H1 (cell line): Measurements from ENCODE around the gene ADAMTSL2. TPM values are rescaled to one million over a fixed set of nuclear protein-coding genes. Genes with fewer than 3 reads are reported as not detected.

Source experiments
- CTCF ChIA-PET: fragments of 300-600 bp; sonication (Branson Sonifier 250); formaldehyde crosslinking; loops from one replicate; lab custom pipeline; 2021; ENCODE audit not compliant: partially characterized antibody; lab: Charles Lee
- POLR2A ChIA-PET: fragments of 300-600 bp; sonication (Branson Sonifier 250); formaldehyde crosslinking; loops from one replicate; lab custom pipeline; 2021; ENCODE audit warnings: inconsistent platforms; ENCODE audit not compliant: partially characterized antibody; lab: Charles Lee
- DNase-seq, 2 experiments: peaks; one replicate each; pipeline versions ENCODE4 v3.0.0 to v3.0.0-alpha.2; 2010 to 2022; ENCODE audit warnings: low spot score in 2 of 2, low read depth in 1 of 2, mixed read lengths in 1 of 2
- FAIRE-seq: peaks from 2 replicates; lab custom pipeline; 2011; peaks lifted over from hg19 to GRCh38; lab: Jason Lieb, UNC
- H2AFZ ChIP-seq: 2 replicates; pipeline ENCODE4 v1.8.1; 2012; ENCODE audit warnings: low read length, inconsistent platforms
- H2AK5ac ChIP-seq: 2 replicates; pipeline ENCODE4 v1.6.1; 2013; ENCODE audit warnings: low read depth, low read length
- H2BK120ac ChIP-seq: replicated peaks from 2 replicates; pipeline ENCODE3; 2013; ENCODE audit warnings: low read depth, low read length, inconsistent platforms
- H2BK12ac ChIP-seq: 2 replicates; pipeline ENCODE4 v1.6.1; 2013; ENCODE audit warnings: low read depth, low read length
- H2BK15ac ChIP-seq: 2 replicates; pipeline ENCODE4 v1.6.1; 2013; ENCODE audit warnings: low read length
- H2BK20ac ChIP-seq: 2 replicates; pipeline ENCODE4 v1.6.1; 2013; ENCODE audit warnings: low read length
- H2BK5ac ChIP-seq: 2 replicates; pipeline ENCODE4 v1.6.1; 2013; ENCODE audit warnings: low read depth, low read length
- H3K14ac ChIP-seq: 2 replicates; pipeline ENCODE4 v1.6.1; 2013; ENCODE audit warnings: inconsistent platforms; ENCODE audit not compliant: insufficient read length
- H3K18ac ChIP-seq: 2 replicates; pipeline ENCODE4 v1.6.1; 2013; ENCODE audit warnings: low read length; ENCODE audit errors: extremely low read depth
- H3K23ac ChIP-seq: 2 replicates; pipeline ENCODE4 v1.6.1; 2013; ENCODE audit warnings: inconsistent platforms; ENCODE audit not compliant: insufficient read length
- H3K23me2 ChIP-seq: 2 replicates; pipeline ENCODE4 v1.6.1; 2013; ENCODE audit warnings: low read depth, low read length
- H3K27ac ChIP-seq: 2 replicates; pipeline ENCODE4 v1.6.1; 2011; ENCODE audit warnings: low read depth, low read length, inconsistent platforms
- H3K27me3 ChIP-seq, 4 experiments: replicated peaks in 1 of 4; 1 replicate in 1 of 4; 2 replicates in 3 of 4; pipeline versions ENCODE4 v1.6.1 to v1.8.1; 2011 to 2013; ENCODE audit warnings: low read length in 3 of 4, mild to moderate bottlenecking in 3 of 4, inconsistent platforms in 2 of 4, mixed read lengths in 2 of 4, moderate library complexity in 1 of 4; ENCODE audit not compliant: control insufficient read depth in 3 of 4, insufficient read depth in 3 of 4; ENCODE audit errors: extremely low read depth in 1 of 4
- H3K36me3 ChIP-seq, 4 experiments: 2 replicates each; pipeline versions ENCODE4 v1.6.1 to v1.8.1; 2011 to 2013; ENCODE audit warnings: mild to moderate bottlenecking in 4 of 4, low read length in 3 of 4, moderate library complexity in 2 of 4, control low read depth in 1 of 4, inconsistent platforms in 1 of 4; ENCODE audit not compliant: insufficient read depth in 4 of 4, control insufficient read depth in 2 of 4
- H3K4ac ChIP-seq: replicated peaks from 2 replicates; pipeline ENCODE3; 2013; ENCODE audit warnings: low read length, low read depth, mixed read lengths, inconsistent platforms; ENCODE audit not compliant: insufficient read length
- H3K4me1 ChIP-seq, 4 experiments: replicated peaks in 1 of 4; 1 replicate in 1 of 4; 2 replicates in 3 of 4; pipeline versions ENCODE4 v1.6.1 to v1.8.1; 2011 to 2013; ENCODE audit warnings: low read length in 3 of 4, inconsistent platforms in 2 of 4, mixed read lengths in 1 of 4; ENCODE audit not compliant: insufficient read depth in 4 of 4, control insufficient read depth in 3 of 4
- H3K4me2 ChIP-seq, 2 experiments: 2 replicates each; pipeline versions ENCODE4 v1.6.1 to v1.8.1; 2011 to 2013; ENCODE audit warnings: low read depth in 2 of 2, low read length in 2 of 2, control low read depth in 1 of 2, inconsistent platforms in 1 of 2, mild to moderate bottlenecking in 1 of 2; ENCODE audit not compliant: insufficient read depth in 1 of 2
- H3K4me3 ChIP-seq, 4 experiments: fragments of 200-600, 300-600 bp in 1 of 4; sonication (generic), shearing (Covaris generic), sonication (Bioruptor Twin) in 1 of 4; 2 replicates each; pipeline versions ENCODE4 v1.5.1 to v1.8.1; 2011 to 2016; ENCODE audit warnings: low read length in 4 of 4, low read depth in 3 of 4, control low read depth in 2 of 4, inconsistent platforms in 2 of 4, mild to moderate bottlenecking in 2 of 4, mixed read lengths in 1 of 4, moderate library complexity in 1 of 4; ENCODE audit not compliant: insufficient read depth in 2 of 4; ENCODE audit errors: extremely low read depth in 1 of 4
- H3K56ac ChIP-seq: replicated peaks from 2 replicates; pipeline ENCODE3; 2013; ENCODE audit warnings: low read depth, mild to moderate bottlenecking, mixed read lengths, low read length, inconsistent platforms; ENCODE audit not compliant: insufficient read length
- H3K79me1 ChIP-seq: 2 replicates; pipeline ENCODE4 v1.6.1; 2013; ENCODE audit warnings: low read depth, low read length, control low read depth
- H3K79me2 ChIP-seq, 2 experiments: 2 replicates each; pipeline versions ENCODE4 v1.6.1 to v1.8.1; 2012 to 2013; ENCODE audit warnings: low read length in 2 of 2, mild to moderate bottlenecking in 2 of 2, inconsistent platforms in 1 of 2; ENCODE audit not compliant: insufficient read depth in 2 of 2, control insufficient read depth in 1 of 2
- H3K9ac ChIP-seq, 4 experiments: replicated peaks in 1 of 4; 1 replicate in 1 of 4; 2 replicates in 3 of 4; pipeline versions ENCODE4 v1.6.1 to v1.8.1; 2011 to 2013; ENCODE audit warnings: low read depth in 3 of 4, low read length in 3 of 4, control low read depth in 2 of 4, mild to moderate bottlenecking in 2 of 4, moderate library complexity in 2 of 4, inconsistent platforms in 1 of 4; ENCODE audit errors: extremely low read depth in 1 of 4
- H3K9me3 ChIP-seq, 2 experiments: 2 replicates each; pipeline versions ENCODE4 v1.6.1 to v1.8.1; 2012 to 2013; ENCODE audit warnings: mild to moderate bottlenecking in 2 of 2, moderate library complexity in 2 of 2, control low read depth in 1 of 2, inconsistent platforms in 1 of 2, low read depth in 1 of 2, low read length in 1 of 2, mixed read lengths in 1 of 2; ENCODE audit not compliant: insufficient read depth in 2 of 2
- H4K20me1 ChIP-seq, 2 experiments: replicated peaks in 1 of 2; 2 replicates each; pipeline versions ENCODE3 to v1.8.1; 2011 to 2013; ENCODE audit warnings: inconsistent platforms in 2 of 2, low read length in 2 of 2, mild to moderate bottlenecking in 1 of 2; ENCODE audit not compliant: insufficient read depth in 2 of 2, control insufficient read depth in 1 of 2
- H4K5ac ChIP-seq: 2 replicates; pipeline ENCODE4 v1.6.1; 2013; ENCODE audit warnings: low read length, low read depth, mixed read lengths, inconsistent platforms; ENCODE audit not compliant: insufficient read length
- H4K8ac ChIP-seq: 2 replicates; pipeline ENCODE4 v1.8.0; 2013; ENCODE audit warnings: mild to moderate bottlenecking, moderate library complexity, low read length, inconsistent platforms; ENCODE audit not compliant: insufficient read depth; ENCODE audit errors: extremely low read depth
- H4K91ac ChIP-seq: replicated peaks from 2 replicates; pipeline ENCODE3; 2013; ENCODE audit warnings: low read length, mixed read lengths, inconsistent platforms; ENCODE audit not compliant: insufficient read length
- BRCA1 ChIP-seq: IDR thresholded peaks from 2 replicates; pipeline ENCODE4 v1.6.1; 2012; ENCODE audit warnings: low read depth, low read length, improper control_type of control experiment
- CREB1 ChIP-seq: IDR thresholded peaks from 2 replicates; pipeline ENCODE4 v1.6.1; 2012; ENCODE audit warnings: inconsistent platforms
- EP300 ChIP-seq, 2 experiments: IDR thresholded peaks; 1 replicate in 1 of 2; 2 replicates in 1 of 2; pipeline ENCODE4 v1.6.1; 2011 to 2012; ENCODE audit warnings: low read depth in 2 of 2, low read length in 2 of 2, mild to moderate bottlenecking in 2 of 2, borderline replicate concordance in 1 of 2, inconsistent platforms in 1 of 2, moderate library complexity in 1 of 2
- HDAC6 ChIP-seq: IDR thresholded peaks from one replicate; pipeline ENCODE4 v1.7.1; 2012; ENCODE audit warnings: low read depth, mild to moderate bottlenecking, inconsistent platforms, low read length, moderate library complexity
- KDM1A ChIP-seq: fragments of 200-600, 300-600 bp; sonication (generic); IDR thresholded peaks from 2 replicates; pipeline ENCODE4 v1.7.1; 2016; ENCODE audit warnings: mild to moderate bottlenecking, low read length, borderline replicate concordance
- PHF8 ChIP-seq: fragments of 200-600 bp; sonication (generic); conservative IDR thresholded peaks from 2 replicates; pipeline ENCODE4 v1.7.1; 2012; ENCODE audit warnings: low read depth, mild to moderate bottlenecking, inconsistent platforms, low read length, moderate library complexity
- RFX5 ChIP-seq: IDR thresholded peaks from 2 replicates; pipeline ENCODE4 v1.6.1; 2011; ENCODE audit warnings: low read depth, low read length, improper control_type of control experiment, borderline replicate concordance
- RNF2 ChIP-seq: fragments of 200-900, 300-1000 bp; sonication (generic); IDR thresholded peaks from 2 replicates; pipeline ENCODE4 v1.7.1; 2016; ENCODE audit warnings: borderline replicate concordance, low read depth, mild to moderate bottlenecking, antibody characterized with exemption, low read length; ENCODE audit not compliant: poor library complexity, severe bottlenecking; ENCODE audit errors: missing control alignments
- SIN3A ChIP-seq, 2 experiments: IDR thresholded peaks in 1 of 2; conservative IDR thresholded peaks in 1 of 2; 2 replicates each; pipeline ENCODE4 v1.6.1; 2011 to 2012; ENCODE audit warnings: low read length in 2 of 2, improper control_type of control experiment in 1 of 2, low read depth in 1 of 2, mild to moderate bottlenecking in 1 of 2
- SIX5 ChIP-seq: IDR thresholded peaks from 2 replicates; pipeline ENCODE4 v1.6.1; 2011; ENCODE audit warnings: mild to moderate bottlenecking, low read depth, low read length
- SP2 ChIP-seq: IDR thresholded peaks from 2 replicates; pipeline ENCODE4 v1.6.1; 2012; ENCODE audit warnings: mild to moderate bottlenecking, low read length, inconsistent platforms
- TAF1 ChIP-seq: IDR thresholded peaks from 2 replicates; pipeline ENCODE4 v1.6.1; 2011; ENCODE audit warnings: mild to moderate bottlenecking, low read depth, low read length
- TAF7 ChIP-seq: optimal IDR thresholded peaks from 2 replicates; pipeline ENCODE3; 2011; ENCODE audit warnings: low read depth, mild to moderate bottlenecking, inconsistent platforms, low read length, moderate library complexity, borderline replicate concordance
- WGBS, 2 experiments: shearing (Covaris generic) in 1 of 2; methylation state at CpG; one replicate each; pipeline versions ENCODE4 v1.1.6 to v1.1.7; 2013 to 2015; ENCODE audit warnings: low lambda C conversion rate in 2 of 2, mixed read lengths in 2 of 2, inconsistent platforms in 1 of 2, low coverage in 1 of 2, missing lambda C conversion rate in 1 of 2; ENCODE audit not compliant: insufficient replicate concordance in 2 of 2, insufficient coverage in 1 of 2, insufficient read length in 1 of 2; ENCODE audit errors: extremely low coverage in 1 of 2, missing lambda C conversion rate in 1 of 2; 5-methylcytosine and 5-hydroxymethylcytosine counted together
- polyA plus RNA-seq, 7 experiments: library from polyadenylated mRNA; depleted of rRNA in 3 of 7; stranded (reverse) in 5 of 7; unstranded in 2 of 7; fragments of >200 nt in 5 of 7; fragments of 200-250 nt in 2 of 7; gene quantifications; 1 replicate in 5 of 7; 2 replicates in 1 of 7; 4 replicates in 1 of 7; pipeline versions ENCODE4 v1.2.1 to v1.2.3, GENCODE V29; 2011 to 2013; ENCODE audit warnings: missing spikeins in 2 of 7, mixed read lengths in 2 of 7
- total RNA-seq: library from RNA; stranded (reverse); fragmentation: NEBNext Ultra II Directional; extraction: Animal tissue kit (Norgen Biotek cat#: 25700); gene quantifications from 2 replicates; pipeline ENCODE4 v1.2.1, GENCODE V29; 2021

ADAMTSL2 gene
- total and polyA plus RNA-seq, 2 of the 8 experiments (the other 6 are each of a cell fraction or from before 2014, with no cell fraction given) = 0.74 to 0.76 TPM

DNA sequence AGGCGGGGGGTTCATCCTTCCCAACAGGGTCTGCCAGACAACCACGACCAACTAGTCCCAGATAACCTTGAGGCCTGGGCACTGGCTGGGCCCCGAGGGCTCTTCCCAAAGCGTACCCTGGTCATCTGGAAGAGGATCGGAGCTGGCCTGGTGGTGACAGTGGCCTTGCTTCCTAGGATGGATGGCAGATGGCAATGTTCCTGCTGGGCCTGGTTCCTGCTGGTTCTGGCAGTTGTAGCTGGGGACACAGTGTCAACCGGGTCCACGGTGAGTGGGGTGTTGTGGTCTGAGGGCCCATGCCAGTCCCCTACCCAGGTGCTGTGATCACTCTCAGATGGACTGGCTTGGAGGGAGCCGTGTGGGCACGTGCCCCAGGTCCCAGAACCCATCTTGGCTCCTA, 2.0 kb downstream of the ADAMTSL2 start:
- Histone ChIP-seq H3K4me3 (no peak overlapping the region), H3K4me2 (no peak overlapping the region), H3K56ac (no peak overlapping the region), H2BK12ac (peak overlapping the region; percentile 92; the same call in 1 of the 2 replicates), H4K8ac (no peak overlapping the region), H2BK5ac (no peak overlapping the region), H3K27me3 (peaks cover 0 to 27% (median 20%) of the 10 kb centered on the region in 4 experiments; a peak in 6 of 7 replicates), H3K4ac (no peak overlapping the region), H3K14ac (no peak overlapping the region), H4K20me1 (no peaks in the 10 kb centered on the region), H2BK120ac (no peak overlapping the region), H3K23ac (no peak overlapping the region), H3K79me2 (no peaks in the 10 kb centered on the region), H4K91ac (no peak overlapping the region), H3K23me2 (peaks cover 2% of the 10 kb centered on the region; the same call in 1 of the 2 replicates), H3K9me3 (no peaks in the 10 kb centered on the region), H2AK5ac (no peak overlapping the region), H3K18ac (no peak overlapping the region), H2BK20ac (0 out of 2 replicates have a peak overlapping the region, but pooled peaks have one; percentile 34), H3K4me1 (peaks cover 0 to 47% (median 23%) of the 10 kb centered on the region in 4 experiments; a peak in 6 of 7 replicates), H3K27ac (no peak overlapping the region), H2AFZ (no peak overlapping the region), H3K36me3 (no peaks in the 10 kb centered on the region), H3K79me1 (no peaks in the 10 kb centered on the region), H4K5ac (no peak overlapping the region), H2BK15ac (peak overlapping the region; percentile 81; the same call in 1 of the 2 replicates), H3K9ac (no peak overlapping the region)
- DNase-seq = no peak
- FAIRE-seq = no peak
- 87% methylated on average over 9 of the region's 9 CpGs; no CpG with 5 or more reads in 1 of the 2 experiments for WGBS, 2 experiments
- ChIA-PET CTCF (interaction anchor here (0.7 to 2.2 kb wide), 4 partner anchors 17 to 190 kb away, joined by 3 to 12 read pairs (median 4); no protein-coding TSS in a partner anchor), POLR2A (interaction anchor here (1.1 to 1.3 kb wide), 2 partner anchors 10 to 21 kb away, joined by 3 to 5 read pairs; no protein-coding TSS in a partner anchor)
- TF ChIP-seq TAF7 = no peak
- TF ChIP-seq RNF2 = no peak
- no peak for TF ChIP-seq HDAC6
- TF ChIP-seq PHF8 = no peak
- TF ChIP-seq KDM1A = no peak
- TF ChIP-seq BRCA1 = no peak
- TF ChIP-seq SIX5 = no peak
- no peak for TF ChIP-seq EP300 (IDR thresholded peaks at IDR 0.05; ENCODE audit: borderline replicate concordance in 1 of 2, low read depth in 2 of 2, low read length in 2 of 2)
- TF ChIP-seq CREB1 = no peak
- TF ChIP-seq TAF1 = no peak
- no peak for TF ChIP-seq SP2
- TF ChIP-seq RFX5 = no peak
- no peak for TF ChIP-seq SIN3A (conservative IDR thresholded peaks at IDR 0.05 in 1 of 2, IDR thresholded peaks at IDR 0.05 in 1 of 2; ENCODE audit: low read depth in 1 of 2, low read length in 2 of 2)
